Esophagus squamous epithelium (tissue), 5 donors: ENCODE data around the gene TMEFF2. TPM values are rescaled to one million over a fixed set of nuclear protein-coding genes. Genes with fewer than 3 reads are reported as not detected.

ENCODE experiments used
- DNase-seq: peaks from one replicate; lab custom pipeline; 2025; lab: John Stamatoyannopoulos, UW
- H3K27ac ChIP-seq, 4 donors: fragments of 200-600 bp; sonication (generic); one replicate each; pipeline ENCODE4 v1.5.1; 2016 to 2019; ENCODE audit warnings: mild to moderate bottlenecking in 1 of 4
- H3K27me3 ChIP-seq, 4 donors: fragments of 200-600 bp; sonication (generic); 1 replicate in 3 of 4; 2 replicates in 1 of 4; pipeline versions ENCODE4 v1.5.1 to v1.6.0; 2017 to 2021; ENCODE audit warnings: antibody characterized with exemption in 1 of 4
- H3K36me3 ChIP-seq, 3 donors: fragments of 200-600 bp; sonication (generic); one replicate each; pipeline ENCODE4 v1.5.1; 2016 to 2019
- H3K4me1 ChIP-seq, 3 donors: fragments of 200-600 bp; sonication (generic); one replicate each; pipeline ENCODE4 v1.5.1; 2017 to 2019
- H3K4me3 ChIP-seq, 4 donors: fragments of 200-600 bp; sonication (generic); 1 replicate in 3 of 4; 2 replicates in 1 of 4; pipeline ENCODE4 v1.5.1; 2016 to 2019; ENCODE audit warnings: mild to moderate bottlenecking in 2 of 4, moderate library complexity in 1 of 4
- H3K9me3 ChIP-seq, 3 donors: fragments of 200-600 bp; sonication (generic); one replicate each; pipeline ENCODE4 v1.5.1; 2016 to 2019
- POLR2A ChIP-seq, 4 donors: fragments of 450-650 bp; IDR thresholded peaks; one replicate each; pipeline ENCODE4 v1.6.1; 2017; ENCODE audit warnings: antibody characterized with exemption in 4 of 4, mild to moderate bottlenecking in 4 of 4, moderate library complexity in 3 of 4
- WGBS, 2 donors: methylation state at CpG; one replicate each; pipeline ENCODE4 v1.1.5; 2018; 5-methylcytosine and 5-hydroxymethylcytosine counted together
- intact Hi-C: fragments of 100-400 bp; cut with DNase I; formaldehyde crosslinking; loops from one replicate; pipeline ENCODE4 v1.15.0; 2022
- total RNA-seq, 4 donors: library from RNA; depleted of rRNA; stranded (reverse); fragments of >200 nt; gene quantifications; one replicate each; pipeline ENCODE4 v1.1.0, GENCODE V29; 2016
- TF ChIP-seq, protein P1 (sequence below), 6 experiments: fragments of 450-650 bp in 4 of 6; fragments of 200-600 bp in 2 of 6; sonication (generic) in 2 of 6; IDR thresholded peaks; one replicate each; pipeline ENCODE4 v1.5.1; 2016 to 2019; ENCODE audit warnings: antibody characterized with exemption in 6 of 6, mild to moderate bottlenecking in 4 of 6, moderate library complexity in 4 of 6
- donor health status: DM: yes; HTN: yes; CAD: no.

TMEFF2 gene
- total RNA-seq, 4 donors from 2014 or later: 1.5 TPM; not detected in 3

DNA sequence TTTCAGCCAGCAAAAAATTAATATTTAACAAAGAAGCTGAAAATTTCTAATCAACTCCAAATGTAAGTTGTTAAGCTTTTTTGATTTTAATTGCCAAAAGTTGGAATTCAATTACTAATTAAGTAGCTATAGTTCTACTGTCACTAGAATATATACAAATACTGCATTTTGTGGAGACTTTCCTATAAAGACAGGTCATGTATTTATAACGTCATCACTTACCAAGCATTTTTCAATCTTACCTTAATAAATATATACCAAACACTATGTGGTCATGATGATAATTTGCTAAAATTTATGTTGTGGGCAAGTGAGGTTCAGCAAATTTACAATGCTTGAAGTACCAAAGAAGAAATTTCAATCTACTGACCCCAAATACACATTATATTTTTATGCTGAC is 24.2 kb upstream of the TMEFF2 start:
- TF ChIP-seq, protein P1, sequence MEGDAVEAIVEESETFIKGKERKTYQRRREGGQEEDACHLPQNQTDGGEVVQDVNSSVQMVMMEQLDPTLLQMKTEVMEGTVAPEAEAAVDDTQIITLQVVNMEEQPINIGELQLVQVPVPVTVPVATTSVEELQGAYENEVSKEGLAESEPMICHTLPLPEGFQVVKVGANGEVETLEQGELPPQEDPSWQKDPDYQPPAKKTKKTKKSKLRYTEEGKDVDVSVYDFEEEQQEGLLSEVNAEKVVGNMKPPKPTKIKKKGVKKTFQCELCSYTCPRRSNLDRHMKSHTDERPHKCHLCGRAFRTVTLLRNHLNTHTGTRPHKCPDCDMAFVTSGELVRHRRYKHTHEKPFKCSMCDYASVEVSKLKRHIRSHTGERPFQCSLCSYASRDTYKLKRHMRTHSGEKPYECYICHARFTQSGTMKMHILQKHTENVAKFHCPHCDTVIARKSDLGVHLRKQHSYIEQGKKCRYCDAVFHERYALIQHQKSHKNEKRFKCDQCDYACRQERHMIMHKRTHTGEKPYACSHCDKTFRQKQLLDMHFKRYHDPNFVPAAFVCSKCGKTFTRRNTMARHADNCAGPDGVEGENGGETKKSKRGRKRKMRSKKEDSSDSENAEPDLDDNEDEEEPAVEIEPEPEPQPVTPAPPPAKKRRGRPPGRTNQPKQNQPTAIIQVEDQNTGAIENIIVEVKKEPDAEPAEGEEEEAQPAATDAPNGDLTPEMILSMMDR (IDR thresholded peaks at IDR 0.05): no peak
- no peak for TF ChIP-seq POLR2A (IDR thresholded peaks at IDR 0.05)
- Histone ChIP-seq H3K9me3 (no peaks in the 10 kb centered on the region), H3K4me3 (no peak overlapping the region), H3K36me3 (no peaks in the 10 kb centered on the region), H3K4me1 (no peaks in the 10 kb centered on the region), H3K27me3 (no peaks in the 10 kb centered on the region), H3K27ac (no peak overlapping the region)
- intact Hi-C loops: no loop called here
- DNase-seq: no peak
- 83 to 92% methylated on average over 1 of the region's 1 CpG for WGBS, 2 donors

DNA sequence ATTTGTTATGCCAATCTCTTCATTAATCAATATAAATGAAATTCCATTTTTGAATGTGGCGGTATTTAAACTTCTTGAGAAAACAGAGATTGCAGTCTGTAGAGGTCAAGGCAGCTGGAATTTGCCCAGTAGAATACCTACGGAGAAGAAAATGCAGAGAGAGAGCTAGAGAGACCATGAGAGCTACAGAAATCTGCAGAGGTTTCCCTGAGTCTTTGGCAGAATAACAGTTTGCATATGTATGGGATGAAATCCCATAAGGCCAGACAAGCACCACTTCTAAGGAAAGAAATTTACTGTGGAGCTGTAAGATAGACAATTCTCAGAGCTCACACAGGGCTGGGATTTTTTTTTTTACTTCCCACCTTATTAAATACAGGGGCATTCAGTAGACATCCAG is 23.6 kb upstream of the TMEFF2 start:
- no peaks in the 10 kb centered on the region for H3K9me3 ChIP-seq
- H3K27ac ChIP-seq: no peak overlapping the region
- WGBS, 2 donors: 82 to 86% methylated on average over 2 of the region's 2 CpGs
- H3K4me1 ChIP-seq: no peaks in the 10 kb centered on the region
- TF ChIP-seq, protein P1 (IDR thresholded peaks at IDR 0.05): no peak
- TF ChIP-seq POLR2A (IDR thresholded peaks at IDR 0.05): no peak
- DNase-seq: no peak
- H3K4me3 ChIP-seq: no peak overlapping the region
- intact Hi-C loops: no loop called here
- no peaks in the 10 kb centered on the region for H3K36me3 ChIP-seq
- no peaks in the 10 kb centered on the region for H3K27me3 ChIP-seq

DNA sequence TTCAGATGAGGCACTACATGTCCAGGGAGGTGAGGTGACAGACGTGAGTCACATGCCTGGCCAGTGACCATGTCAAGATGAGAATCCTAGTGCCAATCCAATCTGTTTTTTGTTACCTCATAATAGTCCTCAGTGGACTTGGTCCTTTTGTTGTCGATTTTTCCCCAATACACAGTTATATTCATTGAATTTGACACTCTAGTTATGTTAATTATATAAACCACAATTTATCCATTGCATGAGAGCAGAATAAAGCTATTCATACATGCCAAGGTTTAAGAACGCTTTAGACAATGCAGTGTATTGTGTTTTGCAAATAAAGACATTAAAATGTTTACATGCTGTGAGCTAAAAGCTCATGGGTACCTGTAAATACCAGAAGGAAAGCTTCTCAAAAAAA is 21.6 kb upstream of the TMEFF2 start:
- no peaks in the 10 kb centered on the region for H3K36me3 ChIP-seq
- H3K4me1 ChIP-seq: no peaks in the 10 kb centered on the region
- H3K9me3 ChIP-seq: no peaks in the 10 kb centered on the region
- H3K27ac ChIP-seq: no peak overlapping the region
- H3K27me3 ChIP-seq: no peaks in the 10 kb centered on the region
- no peak overlapping the region for H3K4me3 ChIP-seq
- intact Hi-C loops: no loop called here
- 56 to 68% methylated on average over 3 of the region's 3 CpGs for WGBS, 2 donors
- no peak for TF ChIP-seq POLR2A (IDR thresholded peaks at IDR 0.05)
- TF ChIP-seq, protein P1 (IDR thresholded peaks at IDR 0.05): no peak
- no peak for DNase-seq

DNA sequence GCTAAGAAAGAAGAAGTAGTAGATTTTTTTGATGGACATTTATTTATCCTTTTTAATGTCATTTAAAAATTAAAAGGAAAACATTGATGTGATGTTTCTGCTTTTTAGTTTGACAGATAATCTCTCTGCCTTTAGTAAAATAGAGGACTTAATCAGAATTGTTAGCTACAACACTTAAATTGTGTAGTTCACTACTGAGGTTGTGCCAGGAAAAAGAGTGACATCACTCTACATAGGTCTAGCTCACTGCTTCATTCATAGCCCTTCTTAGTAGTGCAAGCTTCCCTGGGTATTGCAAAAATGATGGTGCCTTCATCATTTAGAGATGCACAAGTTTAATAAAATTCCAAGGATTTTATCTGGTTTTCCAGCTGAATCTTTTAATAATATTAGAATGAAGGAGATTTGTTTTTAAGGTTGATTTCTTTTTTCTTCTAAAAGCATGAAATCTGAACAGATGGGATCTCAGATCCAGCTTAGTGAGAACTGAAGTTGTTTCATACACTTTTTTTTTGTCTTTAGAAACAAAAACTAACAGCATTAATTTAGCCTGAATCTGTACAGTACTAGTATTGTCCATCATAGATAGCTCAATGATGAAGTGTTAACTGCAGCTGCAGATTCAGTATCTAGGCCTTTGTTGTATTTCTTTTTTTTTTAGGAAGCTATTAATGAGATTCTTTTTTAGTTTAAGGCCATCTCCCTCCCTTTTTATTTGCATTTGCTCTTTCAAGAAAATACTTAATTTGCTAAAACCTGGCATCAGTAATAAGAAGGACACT is 20.6 kb upstream of the TMEFF2 start:
- no peak overlapping the region for H3K4me3 ChIP-seq
- intact Hi-C loops: no loop called here
- no peaks in the 10 kb centered on the region for H3K4me1 ChIP-seq
- no peaks in the 10 kb centered on the region for H3K27me3 ChIP-seq
- no peak for TF ChIP-seq POLR2A (IDR thresholded peaks at IDR 0.05)
- H3K27ac ChIP-seq: no peak overlapping the region
- DNase-seq: no peak
- H3K9me3 ChIP-seq: no peaks in the 10 kb centered on the region
- no peaks in the 10 kb centered on the region for H3K36me3 ChIP-seq

DNA sequence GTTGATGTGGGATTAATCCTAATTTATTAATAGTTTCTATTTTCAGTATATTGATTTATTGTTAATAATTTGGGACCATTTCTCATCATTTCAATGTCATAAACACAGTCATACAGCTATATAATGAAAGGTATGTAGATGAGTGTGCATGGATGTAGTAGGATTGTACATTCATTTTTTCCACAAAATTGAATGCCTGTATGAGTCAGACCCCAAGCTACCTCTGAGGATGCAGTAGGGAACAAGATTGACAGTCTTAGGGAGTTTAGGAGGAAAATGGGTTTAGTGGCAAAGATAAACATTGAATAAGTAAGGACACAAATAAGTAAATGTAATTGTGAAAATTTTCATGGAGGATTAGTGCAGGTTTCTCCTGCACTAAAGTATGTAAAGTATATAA is 14.1 kb upstream of the TMEFF2 start:
- Histone ChIP-seq H3K4me1 (no peaks in the 10 kb centered on the region), H3K27me3 (no peaks in the 10 kb centered on the region), H3K9me3 (no peaks in the 10 kb centered on the region), H3K4me3 (no peak overlapping the region), H3K27ac (no peak overlapping the region), H3K36me3 (no peaks in the 10 kb centered on the region)
- TF ChIP-seq, protein P1 (IDR thresholded peaks at IDR 0.05): no peak
- no peak for TF ChIP-seq POLR2A (IDR thresholded peaks at IDR 0.05)
- DNase-seq: no peak
- intact Hi-C loops: no loop called here
